Activated naive CD8-positive, alpha-beta T cell treated with anti-CD3 and anti-CD28 coated beads for 36 hours (primary cell): ENCODE data around the gene DACH1. TPM values are rescaled to one million over a fixed set of nuclear protein-coding genes. Genes with fewer than 3 reads are reported as not detected.

ENCODE experiments used
- DNase-seq: peaks from one replicate; pipeline ENCODE4 v3.0.0; 2021
- H3K27ac Mint-ChIP-seq: one replicate; pipeline ENCODE4 v1.8.0; 2022; ENCODE audit warnings: mild to moderate bottlenecking, moderate library complexity, mixed read lengths
- H3K27me3 Mint-ChIP-seq: one replicate; pipeline ENCODE4 v1.8.0; 2022; ENCODE audit warnings: mild to moderate bottlenecking, mixed read lengths
- H3K36me3 Mint-ChIP-seq: one replicate; pipeline ENCODE4 v1.8.0; 2021; ENCODE audit warnings: mild to moderate bottlenecking, mixed read lengths
- H3K4me1 Mint-ChIP-seq: one replicate; pipeline ENCODE4 v1.8.0; 2021; ENCODE audit warnings: mixed read lengths
- H3K4me3 Mint-ChIP-seq: one replicate; pipeline ENCODE4 v1.8.0; 2022; ENCODE audit warnings: mild to moderate bottlenecking, moderate library complexity, mixed read lengths
- H3K9me3 Mint-ChIP-seq: one replicate; pipeline ENCODE4 v1.8.0; 2022; ENCODE audit warnings: mixed read lengths
- total RNA-seq, 2 experiments: library from RNA; stranded (reverse); gene quantifications; one replicate each; pipeline ENCODE4 v1.2.3, GENCODE V29; 2021

DACH1 gene
- total RNA-seq, 2 experiments from 2014 or later = not detected

- H3K27me3 Mint-ChIP-seq = no peaks in the 10 kb centered on the region
- H3K9me3 Mint-ChIP-seq = no peaks in the 10 kb centered on the region
- no peak overlapping the region for H3K27ac Mint-ChIP-seq
- H3K36me3 Mint-ChIP-seq = no peaks in the 10 kb centered on the region
- DNase-seq = no peak
- no peak overlapping the region for H3K4me3 Mint-ChIP-seq
- peaks cover 5% of the 10 kb centered on the region for H3K4me1 Mint-ChIP-seq
Observed at GRCh38 chr13:71827241-71827640, 39.8 kb downstream of the DACH1 start.

GRCh38 chr13:71820699-71821098, 46.3 kb downstream of the DACH1 start:
- Mint-ChIP-seq H3K36me3 (no peaks in the 10 kb centered on the region), H3K27me3 (no peaks in the 10 kb centered on the region), H3K27ac (no peak overlapping the region), H3K4me1 (no peaks in the 10 kb centered on the region), H3K4me3 (no peak overlapping the region), H3K9me3 (peaks cover 1% of the 10 kb centered on the region)
- DNase-seq = no peak

GRCh38 chr13:71817335-71817734, 49.7 kb downstream of the DACH1 start:
- H3K4me1 Mint-ChIP-seq = no peaks in the 10 kb centered on the region
- H3K27ac Mint-ChIP-seq = no peak overlapping the region
- H3K4me3 Mint-ChIP-seq = no peak overlapping the region
- no peaks in the 10 kb centered on the region for H3K27me3 Mint-ChIP-seq
- H3K9me3 Mint-ChIP-seq = peaks cover 1% of the 10 kb centered on the region
- H3K36me3 Mint-ChIP-seq = no peaks in the 10 kb centered on the region
- no peak for DNase-seq

- H3K4me1 Mint-ChIP-seq = no peaks in the 10 kb centered on the region
- H3K27ac Mint-ChIP-seq = no peak overlapping the region
Observed at GRCh38 chr13:71814806-71815360, 52.1 kb downstream of the DACH1 start.

GRCh38 chr13:71813187-71813586, 53.8 kb downstream of the DACH1 start:
- Mint-ChIP-seq H3K4me3 (no peak overlapping the region), H3K4me1 (no peaks in the 10 kb centered on the region)
- no peak for DNase-seq

More at GRCh38 chr13:71814806-71815360, 52.1 kb downstream of the DACH1 start:
- Mint-ChIP-seq H3K4me3 (no peak overlapping the region), H3K27me3 (no peaks in the 10 kb centered on the region), H3K36me3 (no peaks in the 10 kb centered on the region), H3K9me3 (peaks cover 1% of the 10 kb centered on the region)
- DNase-seq = no peak

GRCh38 chr13:71811344-71811743, 55.7 kb downstream of the DACH1 start:
- DNase-seq = no peak
- no peaks in the 10 kb centered on the region for H3K9me3 Mint-ChIP-seq
- no peak overlapping the region for H3K4me3 Mint-ChIP-seq
- H3K36me3 Mint-ChIP-seq = no peaks in the 10 kb centered on the region
- no peak overlapping the region for H3K27ac Mint-ChIP-seq
- no peaks in the 10 kb centered on the region for H3K4me1 Mint-ChIP-seq
- H3K27me3 Mint-ChIP-seq = no peaks in the 10 kb centered on the region

More at GRCh38 chr13:71813187-71813586, 53.8 kb downstream of the DACH1 start:
- H3K9me3 Mint-ChIP-seq = peaks cover 1% of the 10 kb centered on the region
- no peak overlapping the region for H3K27ac Mint-ChIP-seq
- H3K27me3 Mint-ChIP-seq = no peaks in the 10 kb centered on the region
- H3K36me3 Mint-ChIP-seq = no peaks in the 10 kb centered on the region

- no peak for DNase-seq
- H3K36me3 Mint-ChIP-seq = no peaks in the 10 kb centered on the region
- H3K27ac Mint-ChIP-seq = no peak overlapping the region
- H3K4me1 Mint-ChIP-seq = no peaks in the 10 kb centered on the region
- H3K4me3 Mint-ChIP-seq = no peak overlapping the region
- no peaks in the 10 kb centered on the region for H3K27me3 Mint-ChIP-seq
- H3K9me3 Mint-ChIP-seq = no peaks in the 10 kb centered on the region
Observed at GRCh38 chr13:71808708-71809107, 58.3 kb downstream of the DACH1 start.

- Mint-ChIP-seq H3K9me3 (no peaks in the 10 kb centered on the region), H3K27me3 (no peaks in the 10 kb centered on the region), H3K4me3 (no peak overlapping the region), H3K4me1 (no peaks in the 10 kb centered on the region), H3K27ac (no peak overlapping the region), H3K36me3 (no peaks in the 10 kb centered on the region)
- no peak for DNase-seq
Observed at GRCh38 chr13:71806886-71807285, 60.1 kb downstream of the DACH1 start.

GRCh38 chr13:71803066-71803465, 63.9 kb downstream of the DACH1 start:
- DNase-seq = no peak
- Mint-ChIP-seq H3K4me1 (no peaks in the 10 kb centered on the region), H3K4me3 (no peak overlapping the region), H3K27me3 (no peaks in the 10 kb centered on the region), H3K27ac (no peak overlapping the region), H3K9me3 (no peaks in the 10 kb centered on the region), H3K36me3 (no peaks in the 10 kb centered on the region)

GRCh38 chr13:71801781-71802180, 65.2 kb downstream of the DACH1 start:
- H3K4me1 Mint-ChIP-seq = no peaks in the 10 kb centered on the region
- no peaks in the 10 kb centered on the region for H3K36me3 Mint-ChIP-seq
- DNase-seq = no peak
- no peaks in the 10 kb centered on the region for H3K9me3 Mint-ChIP-seq
- H3K27me3 Mint-ChIP-seq = no peaks in the 10 kb centered on the region
- no peak overlapping the region for H3K27ac Mint-ChIP-seq
- H3K4me3 Mint-ChIP-seq = no peak overlapping the region

- no peaks in the 10 kb centered on the region for H3K9me3 Mint-ChIP-seq
- no peaks in the 10 kb centered on the region for H3K36me3 Mint-ChIP-seq
- H3K27me3 Mint-ChIP-seq = no peaks in the 10 kb centered on the region
- no peak overlapping the region for H3K4me3 Mint-ChIP-seq
- no peaks in the 10 kb centered on the region for H3K4me1 Mint-ChIP-seq
- no peak for DNase-seq
- H3K27ac Mint-ChIP-seq = no peak overlapping the region
Observed at GRCh38 chr13:71801165-71801760, 65.7 kb downstream of the DACH1 start.

GRCh38 chr13:71799324-71799723, 67.7 kb downstream of the DACH1 start:
- Mint-ChIP-seq H3K27ac (no peak overlapping the region), H3K4me1 (no peaks in the 10 kb centered on the region), H3K36me3 (no peaks in the 10 kb centered on the region), H3K9me3 (no peaks in the 10 kb centered on the region), H3K27me3 (no peaks in the 10 kb centered on the region), H3K4me3 (no peak overlapping the region)
- no peak for DNase-seq

- H3K27ac Mint-ChIP-seq = no peak overlapping the region
- no peaks in the 10 kb centered on the region for H3K9me3 Mint-ChIP-seq
- H3K4me1 Mint-ChIP-seq = no peaks in the 10 kb centered on the region
- DNase-seq = no peak
- H3K27me3 Mint-ChIP-seq = no peaks in the 10 kb centered on the region
- H3K36me3 Mint-ChIP-seq = no peaks in the 10 kb centered on the region
- H3K4me3 Mint-ChIP-seq = no peak overlapping the region
Observed at GRCh38 chr13:71798707-71799106, 68.3 kb downstream of the DACH1 start.

- H3K27me3 Mint-ChIP-seq = no peaks in the 10 kb centered on the region
- H3K36me3 Mint-ChIP-seq = no peaks in the 10 kb centered on the region
- no peak overlapping the region for H3K27ac Mint-ChIP-seq
- no peak overlapping the region for H3K4me3 Mint-ChIP-seq
- no peaks in the 10 kb centered on the region for H3K9me3 Mint-ChIP-seq
- DNase-seq = no peak
- no peaks in the 10 kb centered on the region for H3K4me1 Mint-ChIP-seq
Observed at GRCh38 chr13:71797517-71797916, 69.5 kb downstream of the DACH1 start.

- Mint-ChIP-seq H3K27ac (no peak overlapping the region), H3K36me3 (no peaks in the 10 kb centered on the region), H3K4me1 (no peaks in the 10 kb centered on the region), H3K27me3 (no peaks in the 10 kb centered on the region), H3K9me3 (no peaks in the 10 kb centered on the region), H3K4me3 (no peak overlapping the region)
- no peak for DNase-seq
Observed at GRCh38 chr13:71789693-71790329, 77.2 kb downstream of the DACH1 start.

- Mint-ChIP-seq H3K4me3 (no peak overlapping the region), H3K4me1 (no peaks in the 10 kb centered on the region), H3K36me3 (no peaks in the 10 kb centered on the region), H3K27me3 (no peaks in the 10 kb centered on the region), H3K9me3 (no peaks in the 10 kb centered on the region), H3K27ac (no peak overlapping the region)
- DNase-seq = no peak
Observed at GRCh38 chr13:71789037-71789436, 78.0 kb downstream of the DACH1 start.
